Measurements from ENCODE around the gene ERICH3.

DNA sequence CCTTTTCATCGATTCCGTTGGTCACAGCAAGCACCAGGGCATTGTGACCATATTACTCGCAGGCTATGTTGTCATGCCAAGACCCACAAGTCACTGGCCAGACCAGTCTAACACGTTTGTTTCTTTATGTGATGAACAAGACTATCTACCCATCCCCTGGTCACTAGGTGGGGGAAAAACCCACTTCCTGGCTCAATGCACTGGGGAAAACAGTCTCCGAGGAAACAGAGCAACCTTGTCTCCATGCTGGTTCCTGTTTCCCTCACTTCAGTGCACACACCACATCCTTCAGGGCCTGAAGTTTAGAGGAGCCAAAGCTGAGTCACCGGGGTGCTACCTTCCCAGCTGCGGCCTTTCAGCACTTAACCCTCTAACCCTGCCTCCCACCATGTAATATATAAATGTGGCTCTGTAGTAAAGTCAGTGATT lies 20.9 kb downstream of the ERICH3 start:
- TF ChIP-seq, protein P1, sequence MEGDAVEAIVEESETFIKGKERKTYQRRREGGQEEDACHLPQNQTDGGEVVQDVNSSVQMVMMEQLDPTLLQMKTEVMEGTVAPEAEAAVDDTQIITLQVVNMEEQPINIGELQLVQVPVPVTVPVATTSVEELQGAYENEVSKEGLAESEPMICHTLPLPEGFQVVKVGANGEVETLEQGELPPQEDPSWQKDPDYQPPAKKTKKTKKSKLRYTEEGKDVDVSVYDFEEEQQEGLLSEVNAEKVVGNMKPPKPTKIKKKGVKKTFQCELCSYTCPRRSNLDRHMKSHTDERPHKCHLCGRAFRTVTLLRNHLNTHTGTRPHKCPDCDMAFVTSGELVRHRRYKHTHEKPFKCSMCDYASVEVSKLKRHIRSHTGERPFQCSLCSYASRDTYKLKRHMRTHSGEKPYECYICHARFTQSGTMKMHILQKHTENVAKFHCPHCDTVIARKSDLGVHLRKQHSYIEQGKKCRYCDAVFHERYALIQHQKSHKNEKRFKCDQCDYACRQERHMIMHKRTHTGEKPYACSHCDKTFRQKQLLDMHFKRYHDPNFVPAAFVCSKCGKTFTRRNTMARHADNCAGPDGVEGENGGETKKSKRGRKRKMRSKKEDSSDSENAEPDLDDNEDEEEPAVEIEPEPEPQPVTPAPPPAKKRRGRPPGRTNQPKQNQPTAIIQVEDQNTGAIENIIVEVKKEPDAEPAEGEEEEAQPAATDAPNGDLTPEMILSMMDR (conservative IDR thresholded peaks at IDR 0.05 in 1 of 2, IDR thresholded peaks at IDR 0.05 in 1 of 2; ENCODE audit: low read depth in 1 of 2, low read length in 2 of 2): no peak
- no peak for TF ChIP-seq EZH2 (IDR thresholded peaks at IDR 0.05; ENCODE audit: low read length, missing control alignments)
